HG03432 (cell line): ENCODE results near the gene MRPL33.
"Not testable (repeated sequence)": the region's sequence is repeated elsewhere in the genome, so short reads cannot be mapped to it uniquely, and the experiment has no call there.

ENCODE experiments used
- ATAC-seq: cut with Tn5 transposase; IDR thresholded peaks from one replicate; pipeline ENCODE4 v1.9.1; 2021; ENCODE audit warnings: mild to moderate bottlenecking, moderate library complexity; ENCODE audit not compliant: unreplicated experiment

Gene MRPL33

GRCh38 chr2:27741673-27742072 is 29.8 kb upstream of the MRPL33 start:
- no peak for ATAC-seq

GRCh38 chr2:27742571-27742970 is 28.9 kb upstream of the MRPL33 start:
- no peak for ATAC-seq

- not testable (repeated sequence) for ATAC-seq
Observed at GRCh38 chr2:27745494-27745893, 26.0 kb upstream of the MRPL33 start.

- ATAC-seq, result no peak
Observed at GRCh38 chr2:27746325-27746724, 25.2 kb upstream of the MRPL33 start.

GRCh38 chr2:27747827-27748352 is 23.6 kb upstream of the MRPL33 start:
- ATAC-seq, result no peak

- not testable (repeated sequence) for ATAC-seq
Observed at GRCh38 chr2:27748803-27749554, 22.5 kb upstream of the MRPL33 start.

- ATAC-seq, result no peak
Observed at GRCh38 chr2:27751377-27751776, 20.1 kb upstream of the MRPL33 start.

GRCh38 chr2:27752551-27753237 is 18.8 kb upstream of the MRPL33 start:
- ATAC-seq, result no peak

- ATAC-seq, result no peak
Observed at GRCh38 chr2:27754138-27754588, 17.4 kb upstream of the MRPL33 start.

- ATAC-seq, result no peak
Observed at GRCh38 chr2:27754831-27755230, 16.7 kb upstream of the MRPL33 start.

GRCh38 chr2:27756091-27756490 is 15.4 kb upstream of the MRPL33 start:
- ATAC-seq, result no peak

GRCh38 chr2:27756544-27757498 is 14.7 kb upstream of the MRPL33 start:
- ATAC-seq, result no peak

- no peak for ATAC-seq
Observed at GRCh38 chr2:27762951-27763906, 8.3 kb upstream of the MRPL33 start.

GRCh38 chr2:27763907-27764267 is 7.6 kb upstream of the MRPL33 start:
- ATAC-seq, result no peak

GRCh38 chr2:27764526-27764925 is 7.0 kb upstream of the MRPL33 start:
- not testable (repeated sequence) for ATAC-seq

- ATAC-seq, result no peak
Observed at GRCh38 chr2:27765621-27766286, 5.8 kb upstream of the MRPL33 start.

GRCh38 chr2:27766287-27766661 is 5.2 kb upstream of the MRPL33 start:
- no peak for ATAC-seq

- ATAC-seq, result peak; percentile 28
Observed at GRCh38 chr2:27771202-27771547, 344 bp upstream of the MRPL33 start.

- no peak for ATAC-seq
Observed at GRCh38 chr2:27772804-27773203, 1.3 kb downstream of the MRPL33 start.

GRCh38 chr2:27773959-27774358 is 2.4 kb downstream of the MRPL33 start:
- no peak for ATAC-seq
